B cell (primary cell): ENCODE data around the gene INTS3.

Experiments used
- CTCF ChIP-seq: fragments of 200-600 bp; IDR thresholded peaks from one replicate; pipeline ENCODE4 v1.8.0; 2022; ENCODE audit warnings: antibody characterized with exemption, mild to moderate bottlenecking
- EZH2 ChIP-seq: IDR thresholded peaks from 2 replicates; pipeline ENCODE4 v1.6.1; 2012; ENCODE audit warnings: borderline replicate concordance, low read depth, mild to moderate bottlenecking, moderate library complexity, low read length; ENCODE audit not compliant: insufficient read depth, poor library complexity, severe bottlenecking

- no peak for TF ChIP-seq CTCF
- TF ChIP-seq EZH2: no peak
Observed at GRCh38 chr1:153727463-153728304, at the start of gene INTS3.
